HG03025 (cell line): Measurements from ENCODE around the gene POLR3G.

ENCODE experiments used
- ATAC-seq: cut with Tn5 transposase; IDR thresholded peaks from one replicate; pipeline ENCODE4 v1.9.1; 2021; ENCODE audit warnings: mild to moderate bottlenecking, moderate library complexity; ENCODE audit not compliant: unreplicated experiment, low FRiP score

The POLR3G gene

GRCh38 chr5:90549223-90549622 lies 74.6 kb downstream of the POLR3G start:
- no peak for ATAC-seq

- ATAC-seq = no peak
Measured at GRCh38 chr5:90549729-90550275, 75.1 kb downstream of the POLR3G start.

GRCh38 chr5:90550963-90551362 lies 76.3 kb downstream of the POLR3G start:
- no peak for ATAC-seq

- ATAC-seq = no peak
Measured at GRCh38 chr5:90551376-90551775, 76.7 kb downstream of the POLR3G start.

GRCh38 chr5:90553711-90554110 lies 79.0 kb downstream of the POLR3G start:
- ATAC-seq = no peak

- no peak for ATAC-seq
Measured at GRCh38 chr5:90554358-90555006, 79.8 kb downstream of the POLR3G start.

- ATAC-seq = no peak
Measured at GRCh38 chr5:90555666-90556065, 81.0 kb downstream of the POLR3G start.

GRCh38 chr5:90557391-90557790 lies 82.7 kb downstream of the POLR3G start:
- ATAC-seq = no peak

GRCh38 chr5:90557871-90558270 lies 83.2 kb downstream of the POLR3G start:
- no peak for ATAC-seq

GRCh38 chr5:90558344-90559192 lies 83.9 kb downstream of the POLR3G start, which contains the start of gene ADGRV1:
ADGRV1 (plus strand) TSS chr5:90558797; CDS start chr5:90558896, 99 bp downstream.
- ATAC-seq = no peak

- no peak for ATAC-seq
Measured at GRCh38 chr5:90560771-90561170, 86.1 kb downstream of the POLR3G start.

GRCh38 chr5:90561766-90562165 lies 87.1 kb downstream of the POLR3G start:
- ATAC-seq = no peak

- no peak for ATAC-seq
Measured at GRCh38 chr5:90562341-90562740, 87.7 kb downstream of the POLR3G start.

GRCh38 chr5:90563108-90563507 lies 88.4 kb downstream of the POLR3G start:
- no peak for ATAC-seq
